Hepatocyte (in vitro differentiated cells): Measurements from ENCODE around the gene CDADC1. TPM values are rescaled to one million over a fixed set of nuclear protein-coding genes. Genes with fewer than 3 reads are reported as not detected.
A peak's percentile ranks its signal among the peaks of the same experiment; 100 is the strongest.

Source experiments
- DNase-seq: peaks from one replicate; pipeline ENCODE4 v3.0.0-alpha.2; 2016; ENCODE audit warnings: low spot score
- H2AFZ ChIP-seq: fragments of 200-600 bp; sonication (generic); 2 replicates; pipeline ENCODE4 v1.6.0; 2016; ENCODE audit warnings: antibody characterized with exemption, mild to moderate bottlenecking
- H3K27ac ChIP-seq: fragments of 200-600 bp; sonication (generic); 2 replicates; pipeline ENCODE4 v1.5.1; 2016; ENCODE audit warnings: mild to moderate bottlenecking
- H3K27me3 ChIP-seq: fragments of 200-600 bp; sonication (generic); 2 replicates; pipeline ENCODE4 v1.6.1; 2016
- H3K36me3 ChIP-seq: fragments of 200-600 bp; sonication (generic); replicated peaks from 2 replicates; pipeline ENCODE4 v1.5.1; 2016; ENCODE audit warnings: low read depth; ENCODE audit not compliant: insufficient read depth
- H3K4me1 ChIP-seq: fragments of 200-600 bp; sonication (generic); 2 replicates; pipeline ENCODE4 v1.5.1; 2016; ENCODE audit warnings: mild to moderate bottlenecking, moderate library complexity; ENCODE audit not compliant: insufficient read depth
- H3K4me2 ChIP-seq: fragments of 200-600 bp; sonication (generic); 2 replicates; pipeline ENCODE4 v1.6.0; 2016
- H3K4me3 ChIP-seq: fragments of 200-600 bp; sonication (generic); 2 replicates; pipeline ENCODE4 v1.5.1; 2016; ENCODE audit warnings: mild to moderate bottlenecking
- H3K79me2 ChIP-seq: fragments of 200-600 bp; sonication (generic); 2 replicates; pipeline ENCODE4 v1.6.0; 2017; ENCODE audit warnings: mild to moderate bottlenecking
- H3K9me2 ChIP-seq: fragments of 200-600 bp; sonication (generic); replicated peaks from 2 replicates; pipeline ENCODE4 v1.6.0; 2017; ENCODE audit warnings: mild to moderate bottlenecking; ENCODE audit not compliant: insufficient read depth
- H3K9me3 ChIP-seq: fragments of 200-600 bp; sonication (generic); 2 replicates; pipeline ENCODE4 v1.5.1; 2016; ENCODE audit warnings: low read depth, mild to moderate bottlenecking
- H4K20me1 ChIP-seq: fragments of 200-600 bp; sonication (generic); 2 replicates; pipeline ENCODE4 v1.6.0; 2016; ENCODE audit warnings: mild to moderate bottlenecking; ENCODE audit not compliant: insufficient read depth, poor library complexity, severe bottlenecking
- EZH2 ChIP-seq: fragments of 200-600 bp; sonication (generic); IDR thresholded peaks from 2 replicates; pipeline ENCODE4 v1.6.1; 2016; ENCODE audit warnings: antibody characterized with exemption, mild to moderate bottlenecking, borderline replicate concordance
- EZH2phosphoT487 ChIP-seq: fragments of 200-600 bp; sonication (generic); IDR thresholded peaks from one replicate; pipeline ENCODE4 v1.6.1; 2018; ENCODE audit warnings: antibody characterized with exemption, mild to moderate bottlenecking, low read depth, moderate library complexity; ENCODE audit not compliant: unreplicated experiment, severe bottlenecking
- WGBS: methylation state at CpG from one replicate; pipeline ENCODE4 v1.1.6; 2016; ENCODE audit warnings: low lambda C conversion rate; ENCODE audit errors: missing lambda C conversion rate; 5-methylcytosine and 5-hydroxymethylcytosine counted together
- polyA plus RNA-seq: library from polyadenylated mRNA; unstranded; fragments of >200 nt; fragmentation: Nextera tagmentation; extraction: Ambion mirVana; gene quantifications from 2 replicates; pipeline ENCODE4 v1.2.1, GENCODE V29; 2016
- total RNA-seq: library from RNA; depleted of rRNA; stranded (reverse); fragments of >200 nt; gene quantifications from 2 replicates; pipeline ENCODE4 v1.2.3, GENCODE V29; 2014
- TF ChIP-seq, protein P1 (sequence below): fragments of 200-600 bp; sonication (generic); IDR thresholded peaks from 2 replicates; pipeline ENCODE4 v1.5.1; 2016; ENCODE audit warnings: antibody characterized with exemption, mild to moderate bottlenecking; ENCODE audit not compliant: poor library complexity

Gene CDADC1
- total and polyA plus RNA-seq, 2 experiments from 2014 or later = 4.0 to 7.3 TPM

GRCh38 chr13:49213997-49214916, 33.5 kb upstream of the CDADC1 start:
- Histone ChIP-seq H2AFZ (no peak overlapping the region), H3K4me3 (no peak overlapping the region), H3K36me3 (no peaks in the 10 kb centered on the region), H3K27ac (no peak overlapping the region), H3K9me2 (no peaks in the 10 kb centered on the region), H3K9me3 (no peaks in the 10 kb centered on the region), H3K4me1 (no peaks in the 10 kb centered on the region), H3K27me3 (peaks cover 30% of the 10 kb centered on the region), H3K4me2 (no peak overlapping the region), H4K20me1 (no peaks in the 10 kb centered on the region), H3K79me2 (no peaks in the 10 kb centered on the region)
- TF ChIP-seq EZH2 (no peak), EZH2phosphoT487 (no peak)
- TF ChIP-seq, protein P1, sequence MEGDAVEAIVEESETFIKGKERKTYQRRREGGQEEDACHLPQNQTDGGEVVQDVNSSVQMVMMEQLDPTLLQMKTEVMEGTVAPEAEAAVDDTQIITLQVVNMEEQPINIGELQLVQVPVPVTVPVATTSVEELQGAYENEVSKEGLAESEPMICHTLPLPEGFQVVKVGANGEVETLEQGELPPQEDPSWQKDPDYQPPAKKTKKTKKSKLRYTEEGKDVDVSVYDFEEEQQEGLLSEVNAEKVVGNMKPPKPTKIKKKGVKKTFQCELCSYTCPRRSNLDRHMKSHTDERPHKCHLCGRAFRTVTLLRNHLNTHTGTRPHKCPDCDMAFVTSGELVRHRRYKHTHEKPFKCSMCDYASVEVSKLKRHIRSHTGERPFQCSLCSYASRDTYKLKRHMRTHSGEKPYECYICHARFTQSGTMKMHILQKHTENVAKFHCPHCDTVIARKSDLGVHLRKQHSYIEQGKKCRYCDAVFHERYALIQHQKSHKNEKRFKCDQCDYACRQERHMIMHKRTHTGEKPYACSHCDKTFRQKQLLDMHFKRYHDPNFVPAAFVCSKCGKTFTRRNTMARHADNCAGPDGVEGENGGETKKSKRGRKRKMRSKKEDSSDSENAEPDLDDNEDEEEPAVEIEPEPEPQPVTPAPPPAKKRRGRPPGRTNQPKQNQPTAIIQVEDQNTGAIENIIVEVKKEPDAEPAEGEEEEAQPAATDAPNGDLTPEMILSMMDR = no peak
- DNase-seq = no peak
- 57% methylated on average over 6 of the region's 6 CpGs for WGBS

GRCh38 chr13:49214917-49215376, 32.8 kb upstream of the CDADC1 start:
- Histone ChIP-seq H3K4me2 (no peak overlapping the region), H3K9me2 (no peaks in the 10 kb centered on the region), H3K4me3 (no peak overlapping the region), H4K20me1 (no peaks in the 10 kb centered on the region), H3K27ac (no peak overlapping the region), H3K36me3 (no peaks in the 10 kb centered on the region), H3K9me3 (no peaks in the 10 kb centered on the region), H3K27me3 (peaks cover 37% of the 10 kb centered on the region), H2AFZ (no peak overlapping the region), H3K79me2 (no peaks in the 10 kb centered on the region), H3K4me1 (no peaks in the 10 kb centered on the region)
- 59% methylated on average over 6 of the region's 6 CpGs for WGBS
- no peak for DNase-seq
- TF ChIP-seq EZH2phosphoT487 = no peak
- TF ChIP-seq EZH2 = no peak
- TF ChIP-seq, protein P1 = no peak

GRCh38 chr13:49216334-49216733, 31.4 kb upstream of the CDADC1 start:
- TF ChIP-seq EZH2 = no peak
- no peak for TF ChIP-seq EZH2phosphoT487
- Histone ChIP-seq H3K9me3 (no peaks in the 10 kb centered on the region), H4K20me1 (no peaks in the 10 kb centered on the region), H3K9me2 (no peaks in the 10 kb centered on the region), H3K27me3 (peaks cover 51% of the 10 kb centered on the region), H3K4me3 (no peak overlapping the region), H3K4me1 (no peaks in the 10 kb centered on the region), H3K79me2 (no peaks in the 10 kb centered on the region), H3K4me2 (no peak overlapping the region), H3K36me3 (no peaks in the 10 kb centered on the region), H2AFZ (no peak overlapping the region), H3K27ac (no peak overlapping the region)
- WGBS = 98% methylated on average over 6 of the region's 6 CpGs
- DNase-seq = no peak

DNA sequence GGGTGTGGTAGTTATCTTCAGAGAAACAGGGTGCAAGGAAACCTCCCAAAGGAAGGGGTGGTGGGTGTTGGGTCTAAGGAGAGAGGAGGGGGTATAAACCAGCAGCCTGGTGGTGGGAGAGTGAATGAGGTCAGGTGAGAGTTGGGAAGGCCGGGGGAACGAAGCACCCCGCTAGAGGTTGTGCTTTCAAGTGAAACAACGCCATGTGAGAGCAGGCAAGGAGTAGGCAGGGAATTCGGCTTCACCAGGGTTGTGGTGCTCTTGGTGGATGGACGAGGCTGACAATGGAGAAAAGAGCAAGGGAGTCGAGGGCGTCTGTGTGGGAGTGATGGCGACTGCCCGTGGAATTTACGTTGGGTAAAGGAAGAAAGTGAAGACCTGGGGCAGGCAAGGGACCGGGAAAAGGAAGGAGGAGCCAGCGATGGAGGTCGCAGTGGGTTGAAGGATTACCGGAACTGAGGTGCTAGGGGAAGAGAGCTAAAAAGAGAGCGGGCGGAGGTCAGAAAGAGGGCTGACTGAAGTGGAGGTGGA, 29.7 kb upstream of the CDADC1 start:
- WGBS = 52% methylated on average over 17 of the region's 17 CpGs
- Histone ChIP-seq H3K27me3 (peaks cover 68% of the 10 kb centered on the region), H3K4me3 (no peak overlapping the region), H3K27ac (no peak overlapping the region), H3K9me3 (no peaks in the 10 kb centered on the region), H3K4me1 (no peaks in the 10 kb centered on the region), H4K20me1 (no peaks in the 10 kb centered on the region), H2AFZ (no peak overlapping the region), H3K79me2 (no peaks in the 10 kb centered on the region), H3K4me2 (peak overlapping the region; percentile 53), H3K36me3 (no peaks in the 10 kb centered on the region), H3K9me2 (no peaks in the 10 kb centered on the region)
- TF ChIP-seq, protein P1 = no peak
- TF ChIP-seq EZH2 (no peak), EZH2phosphoT487 (no peak)
- no peak for DNase-seq
